GM19099 (cell line): Measurements from ENCODE around the gene RAB15.

Experiments used
- POLR2A ChIP-seq: IDR thresholded peaks from 3 replicates; pipeline ENCODE4 v1.6.1; 2011; ENCODE audit warnings: low read depth; ENCODE audit not compliant: insufficient read length; ENCODE audit errors: extremely low read depth

RAB15 gene

GRCh38 chr14:64938972-64939816, 32.9 kb downstream of the RAB15 start:
- no peak for TF ChIP-seq POLR2A

- TF ChIP-seq POLR2A, result no peak
Observed at GRCh38 chr14:64937821-64938193, 34.3 kb downstream of the RAB15 start.

GRCh38 chr14:64937171-64937820, 34.8 kb downstream of the RAB15 start:
- no peak for TF ChIP-seq POLR2A

- no peak for TF ChIP-seq POLR2A
Observed at GRCh38 chr14:64935508-64935907, 36.6 kb downstream of the RAB15 start.

GRCh38 chr14:64934338-64934929, 37.7 kb downstream of the RAB15 start:
- TF ChIP-seq POLR2A, result no peak

GRCh38 chr14:64932231-64932630, 39.9 kb downstream of the RAB15 start:
- no peak for TF ChIP-seq POLR2A

- no peak for TF ChIP-seq POLR2A
Observed at GRCh38 chr14:64931123-64931522, 41.0 kb downstream of the RAB15 start.

GRCh38 chr14:64930085-64930843, 41.9 kb downstream of the RAB15 start:
- TF ChIP-seq POLR2A, result no peak

- no peak for TF ChIP-seq POLR2A
Observed at GRCh38 chr14:64929014-64929359, 43.1 kb downstream of the RAB15 start.

GRCh38 chr14:64928239-64929013, 43.7 kb downstream of the RAB15 start:
- no peak for TF ChIP-seq POLR2A

GRCh38 chr14:64927031-64927430, 45.1 kb downstream of the RAB15 start:
- no peak for TF ChIP-seq POLR2A

- no peak for TF ChIP-seq POLR2A
Observed at GRCh38 chr14:64926398-64926995, 45.6 kb downstream of the RAB15 start.

- TF ChIP-seq POLR2A, result no peak
Observed at GRCh38 chr14:64923015-64923414, 49.1 kb downstream of the RAB15 start.

- TF ChIP-seq POLR2A, result no peak
Observed at GRCh38 chr14:64920465-64920864, 51.7 kb downstream of the RAB15 start.
